ENCODE data around the gene RIPK1.
"Not testable (repeated sequence)": the region's sequence is repeated elsewhere in the genome, so short reads cannot be mapped to it uniquely, and the experiment has no call there.

Gene RIPK1

GRCh38 chr6:3120765-3121089, 52.4 kb downstream of the RIPK1 start:
- Histone ChIP-seq H3K9me3 (ENCODE audit: control insufficient read depth, insufficient read depth, low read length) (no peaks in the 10 kb centered on the region), H3K9ac (ENCODE audit: low read depth, low read length) (no peak overlapping the region), H3K4me1 (ENCODE audit: insufficient read depth, low read length) (0 out of 2 replicates have a peak, but pooled peaks cover under 1% of the 10 kb centered on the region), H3K36me3 (ENCODE audit: insufficient read depth, low read length) (no peaks in the 10 kb centered on the region)

GRCh38 chr6:3122823-3123182, 54.5 kb downstream of the RIPK1 start:
- H3K36me3 ChIP-seq (ENCODE audit: insufficient read depth, low read length), result no peaks in the 10 kb centered on the region
- H3K9me3 ChIP-seq (ENCODE audit: control insufficient read depth, insufficient read depth, low read length), result no peaks in the 10 kb centered on the region
- no peak overlapping the region for H3K9ac ChIP-seq (ENCODE audit: low read depth, low read length)
- H3K4me1 ChIP-seq (ENCODE audit: insufficient read depth, low read length), result 0 out of 2 replicates have a peak, but pooled peaks cover 4% of the 10 kb centered on the region

- H3K9me3 ChIP-seq (ENCODE audit: control insufficient read depth, insufficient read depth, low read length), result no peaks in the 10 kb centered on the region
- H3K36me3 ChIP-seq (ENCODE audit: insufficient read depth, low read length), result peaks cover 9% of the 10 kb centered on the region
- H3K9ac ChIP-seq (ENCODE audit: low read depth, low read length), result no peak overlapping the region
- 0 out of 2 replicates have a peak, but pooled peaks cover 4% of the 10 kb centered on the region for H3K4me1 ChIP-seq (ENCODE audit: insufficient read depth, low read length)
These were observed 56.4 kb downstream of the RIPK1 start for GRCh38 chr6:3124667-3125066.

GRCh38 chr6:3125815-3126214, 57.5 kb downstream of the RIPK1 start:
- Histone ChIP-seq H3K9ac (ENCODE audit: low read depth, low read length) (no peak overlapping the region), H3K9me3 (ENCODE audit: control insufficient read depth, insufficient read depth, low read length) (no peaks in the 10 kb centered on the region), H3K36me3 (ENCODE audit: insufficient read depth, low read length) (peaks cover 14% of the 10 kb centered on the region), H3K4me1 (ENCODE audit: insufficient read depth, low read length) (0 out of 2 replicates have a peak, but pooled peaks cover 4% of the 10 kb centered on the region)

GRCh38 chr6:3128356-3129108, 60.2 kb downstream of the RIPK1 start:
- Histone ChIP-seq H3K9me3 (ENCODE audit: control insufficient read depth, insufficient read depth, low read length) (no peaks in the 10 kb centered on the region), H3K36me3 (ENCODE audit: insufficient read depth, low read length) (peaks cover 21% of the 10 kb centered on the region), H3K4me1 (ENCODE audit: insufficient read depth, low read length) (0 out of 2 replicates have a peak, but pooled peaks cover 4% of the 10 kb centered on the region), H3K9ac (ENCODE audit: low read depth, low read length) (no peak overlapping the region)

- Histone ChIP-seq H3K36me3 (ENCODE audit: insufficient read depth, low read length) (peaks cover 22% of the 10 kb centered on the region), H3K9me3 (ENCODE audit: control insufficient read depth, insufficient read depth, low read length) (no peaks in the 10 kb centered on the region), H3K9ac (ENCODE audit: low read depth, low read length) (no peak overlapping the region)
These were observed 63.4 kb downstream of the RIPK1 start for GRCh38 chr6:3131695-3132094.

GRCh38 chr6:3133515-3133914, 65.2 kb downstream of the RIPK1 start:
- Histone ChIP-seq H3K4me1 (ENCODE audit: insufficient read depth, low read length) (no peaks in the 10 kb centered on the region), H3K9ac (ENCODE audit: low read depth, low read length) (no peak overlapping the region), H3K36me3 (ENCODE audit: insufficient read depth, low read length) (peaks cover 29% of the 10 kb centered on the region), H3K9me3 (ENCODE audit: control insufficient read depth, insufficient read depth, low read length) (no peaks in the 10 kb centered on the region)

More at GRCh38 chr6:3131695-3132094, 63.4 kb downstream of the RIPK1 start:
- no peaks in the 10 kb centered on the region for H3K4me1 ChIP-seq (ENCODE audit: insufficient read depth, low read length)

GRCh38 chr6:3135668-3136291, 67.5 kb downstream of the RIPK1 start:
- no peak overlapping the region for H3K9ac ChIP-seq (ENCODE audit: low read depth, low read length)
- no peaks in the 10 kb centered on the region for H3K9me3 ChIP-seq (ENCODE audit: control insufficient read depth, insufficient read depth, low read length)
- H3K36me3 ChIP-seq (ENCODE audit: insufficient read depth, low read length), result peaks cover 37% of the 10 kb centered on the region
- H3K4me1 ChIP-seq (ENCODE audit: insufficient read depth, low read length), result no peaks in the 10 kb centered on the region

GRCh38 chr6:3136292-3137011, 68.2 kb downstream of the RIPK1 start:
- Histone ChIP-seq H3K36me3 (ENCODE audit: insufficient read depth, low read length) (peaks cover 36% of the 10 kb centered on the region), H3K9ac (ENCODE audit: low read depth, low read length) (no peak overlapping the region), H3K9me3 (ENCODE audit: control insufficient read depth, insufficient read depth, low read length) (no peaks in the 10 kb centered on the region), H3K4me1 (ENCODE audit: insufficient read depth, low read length) (no peaks in the 10 kb centered on the region)

GRCh38 chr6:3137057-3137777, 68.9 kb downstream of the RIPK1 start:
- Histone ChIP-seq H3K9me3 (ENCODE audit: control insufficient read depth, insufficient read depth, low read length) (no peaks in the 10 kb centered on the region), H3K9ac (ENCODE audit: low read depth, low read length) (no peak overlapping the region), H3K36me3 (ENCODE audit: insufficient read depth, low read length) (peaks cover 36% of the 10 kb centered on the region), H3K4me1 (ENCODE audit: insufficient read depth, low read length) (no peaks in the 10 kb centered on the region)

- not testable (repeated sequence) for H3K9me3 ChIP-seq (ENCODE audit: control insufficient read depth, insufficient read depth, low read length); H3K9ac ChIP-seq (ENCODE audit: low read depth, low read length); H3K4me1 ChIP-seq (ENCODE audit: insufficient read depth, low read length)
- peaks cover 39% of the 10 kb centered on the region for H3K36me3 ChIP-seq (ENCODE audit: insufficient read depth, low read length)
These were observed 69.6 kb downstream of the RIPK1 start for GRCh38 chr6:3137873-3138272.

GRCh38 chr6:3138341-3138740, 70.0 kb downstream of the RIPK1 start:
- H3K9me3 ChIP-seq (ENCODE audit: control insufficient read depth, insufficient read depth, low read length), result no peaks in the 10 kb centered on the region
- peaks cover 40% of the 10 kb centered on the region for H3K36me3 ChIP-seq (ENCODE audit: insufficient read depth, low read length)
- H3K9ac ChIP-seq (ENCODE audit: low read depth, low read length), result no peak overlapping the region
- H3K4me1 ChIP-seq (ENCODE audit: insufficient read depth, low read length), result no peaks in the 10 kb centered on the region

- H3K9ac ChIP-seq (ENCODE audit: low read depth, low read length), result no peak overlapping the region
- H3K4me1 ChIP-seq (ENCODE audit: insufficient read depth, low read length), result no peaks in the 10 kb centered on the region
- H3K36me3 ChIP-seq (ENCODE audit: insufficient read depth, low read length), result peaks cover 40% of the 10 kb centered on the region
- no peaks in the 10 kb centered on the region for H3K9me3 ChIP-seq (ENCODE audit: control insufficient read depth, insufficient read depth, low read length)
These were observed 71.0 kb downstream of the RIPK1 start for GRCh38 chr6:3139090-3139903.

GRCh38 chr6:3140201-3140600, 71.9 kb downstream of the RIPK1 start:
- Histone ChIP-seq H3K9ac (ENCODE audit: low read depth, low read length) (no peak overlapping the region), H3K4me1 (ENCODE audit: insufficient read depth, low read length) (no peaks in the 10 kb centered on the region), H3K36me3 (ENCODE audit: insufficient read depth, low read length) (peaks cover 40% of the 10 kb centered on the region), H3K9me3 (ENCODE audit: control insufficient read depth, insufficient read depth, low read length) (no peaks in the 10 kb centered on the region)
